Left ventricle myocardium inferior (tissue), 1 donor: ENCODE data around the gene DAB1. TPM values are rescaled to one million over a fixed set of nuclear protein-coding genes. Genes with fewer than 3 reads are reported as not detected.

Experiments used
- DNase-seq: peaks from one replicate; pipeline ENCODE4 v3.0.0-alpha.2; 2020
- H3K27ac ChIP-seq: fragments of 200-600 bp; replicated peaks from 2 replicates; pipeline ENCODE4 v1.8.0; 2021
- H3K27me3 ChIP-seq: fragments of 200-600 bp; 2 replicates; pipeline ENCODE4 v1.8.0; 2021; ENCODE audit warnings: low read depth
- H3K36me3 ChIP-seq: fragments of 200-600 bp; 2 replicates; pipeline ENCODE4 v1.8.0; 2021
- H3K4me1 ChIP-seq: fragments of 200-600 bp; 2 replicates; pipeline ENCODE4 v1.8.0; 2021
- H3K4me3 ChIP-seq: fragments of 200-600 bp; 2 replicates; pipeline ENCODE4 v1.8.0; 2021; ENCODE audit warnings: mild to moderate bottlenecking, moderate library complexity
- H3K9me3 ChIP-seq: fragments of 200-600 bp; replicated peaks from 2 replicates; pipeline ENCODE4 v1.8.0; 2021
- CTCF ChIP-seq: fragments of 200-600 bp; IDR thresholded peaks from 2 replicates; pipeline ENCODE4 v1.8.0; 2021; ENCODE audit warnings: antibody characterized with exemption, mild to moderate bottlenecking, borderline replicate concordance
- intact Hi-C: fragments of 100-400 bp; cut with micrococcal nuclease; formaldehyde crosslinking; loops from one replicate; pipeline ENCODE4 v1.11.0; 2022
- total RNA-seq: library from RNA; stranded (reverse); fragmentation: NEBNext Ultra II Directional; extraction: Animal tissue kit (Norgen Biotek cat#: 25700); gene quantifications from one replicate; pipeline ENCODE4 v1.2.1, GENCODE V29; 2021
- donor health status: DM: no; HTN: yes; CAD: no; lungs with severe emphysema.

DAB1 gene
- total RNA-seq, 1 donor from 2014 or later: 0.77 TPM

DNA sequence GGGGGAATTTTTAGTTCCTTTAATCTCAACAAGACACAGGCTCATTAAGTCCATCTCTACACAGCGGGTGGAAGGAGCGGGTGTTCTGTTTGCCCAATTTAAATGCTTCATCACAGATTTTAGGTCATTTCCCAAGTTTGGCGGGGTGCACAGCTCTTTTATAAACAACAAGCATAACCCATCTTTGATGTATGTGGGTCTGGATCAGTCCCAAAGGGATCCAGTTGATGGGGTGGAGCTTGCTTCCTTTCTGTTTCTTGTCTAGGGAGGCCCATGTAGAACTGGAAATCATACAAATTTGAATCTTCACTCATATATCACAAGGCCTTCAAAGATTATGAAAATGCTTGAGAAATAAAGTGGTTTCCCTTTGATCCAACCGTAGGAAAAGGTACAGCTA is 317.6 kb downstream of the DAB1 start:
- no peak for TF ChIP-seq CTCF
- H3K27me3 ChIP-seq: no peaks in the 10 kb centered on the region
- no peak for DNase-seq
- no peak overlapping the region for H3K27ac ChIP-seq
- peaks cover 28% of the 10 kb centered on the region for H3K4me1 ChIP-seq
- H3K36me3 ChIP-seq: no peaks in the 10 kb centered on the region
- no peaks in the 10 kb centered on the region for H3K9me3 ChIP-seq
- H3K4me3 ChIP-seq: no peak overlapping the region
- intact Hi-C loops: no loop called here

DNA sequence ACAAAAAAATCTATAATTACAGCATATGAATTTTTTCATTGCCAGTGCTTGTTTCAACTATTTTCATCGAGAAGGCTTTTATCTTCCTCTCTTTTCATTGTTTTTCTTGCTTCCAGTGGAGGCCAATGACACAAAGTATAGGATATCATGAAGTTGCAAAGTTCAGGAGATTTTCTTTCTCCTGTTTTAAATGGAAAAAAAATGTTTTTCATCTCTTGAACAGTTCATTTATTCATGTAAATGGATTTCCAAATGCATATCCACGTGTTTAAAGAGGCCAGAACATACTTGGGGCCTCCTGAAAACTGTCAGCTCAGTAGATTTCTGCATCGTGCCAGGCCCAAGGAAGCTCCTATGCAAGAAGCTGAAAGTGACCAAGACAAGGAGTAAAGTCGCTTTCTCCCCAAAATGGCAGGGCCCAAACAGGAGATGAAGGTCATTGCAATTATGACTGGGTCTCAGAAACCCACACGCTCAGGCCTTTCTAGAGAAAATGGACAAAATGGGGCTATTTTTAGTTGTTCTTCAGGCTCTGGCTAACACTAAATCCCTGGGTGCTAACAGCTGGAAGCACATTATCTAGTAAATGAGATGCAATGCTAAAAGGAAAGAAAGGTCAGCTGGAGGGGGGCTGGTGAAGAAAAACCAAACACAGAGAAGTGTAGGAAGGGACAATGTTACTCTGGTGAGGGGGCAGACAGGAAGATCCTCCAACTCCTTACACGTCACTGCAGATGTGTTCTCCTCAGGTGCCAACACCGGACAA is 321.1 kb downstream of the DAB1 start:
- DNase-seq: no peak
- Histone ChIP-seq H3K4me3 (no peak overlapping the region), H3K27ac (no peak overlapping the region), H3K4me1 (peaks cover 10% of the 10 kb centered on the region), H3K36me3 (no peaks in the 10 kb centered on the region), H3K9me3 (no peaks in the 10 kb centered on the region), H3K27me3 (no peaks in the 10 kb centered on the region)
- no peak for TF ChIP-seq CTCF
- intact Hi-C loops: no loop called here

GRCh38 chr1:57101209-57101608 is 322.7 kb downstream of the DAB1 start:
- Histone ChIP-seq H3K36me3 (no peaks in the 10 kb centered on the region), H3K9me3 (no peaks in the 10 kb centered on the region), H3K4me3 (no peak overlapping the region), H3K4me1 (peaks cover 16% of the 10 kb centered on the region), H3K27ac (no peak overlapping the region), H3K27me3 (no peaks in the 10 kb centered on the region)
- intact Hi-C loops: no loop called here
- TF ChIP-seq CTCF: no peak
- no peak for DNase-seq

- intact Hi-C loops: no loop called here
- no peaks in the 10 kb centered on the region for H3K9me3 ChIP-seq
- H3K4me3 ChIP-seq: no peak overlapping the region
- H3K36me3 ChIP-seq: no peaks in the 10 kb centered on the region
- peaks cover 26% of the 10 kb centered on the region for H3K4me1 ChIP-seq
- no peak for TF ChIP-seq CTCF
- H3K27me3 ChIP-seq: no peaks in the 10 kb centered on the region
- no peak for DNase-seq
- no peak overlapping the region for H3K27ac ChIP-seq
Measured at GRCh38 chr1:57094749-57095148, 329.1 kb downstream of the DAB1 start.

- Histone ChIP-seq H3K4me3 (no peak overlapping the region), H3K27ac (no peak overlapping the region), H3K36me3 (no peaks in the 10 kb centered on the region), H3K9me3 (no peaks in the 10 kb centered on the region), H3K27me3 (no peaks in the 10 kb centered on the region), H3K4me1 (peaks cover 38% of the 10 kb centered on the region)
- intact Hi-C loops: no loop called here
- TF ChIP-seq CTCF: no peak
- DNase-seq: no peak
Measured at GRCh38 chr1:57093122-57093521, 330.7 kb downstream of the DAB1 start.
